Jurkat, Clone E6-1 (cell line): ENCODE data around the gene NCAPD3.
"Not testable (repeated sequence)": the region's sequence is repeated elsewhere in the genome, so short reads cannot be mapped to it uniquely, and the experiment has no call there.

Experiments
- DNase-seq: peaks from one replicate; pipeline ENCODE4 v3.0.0-alpha.2; 2011; ENCODE audit warnings: low read depth, low spot score
- H3K4me3 ChIP-seq: 2 replicates; pipeline ENCODE4 v1.5.1; 2011; ENCODE audit warnings: mild to moderate bottlenecking, low read length, control low read depth, moderate library complexity

Gene NCAPD3

DNA sequence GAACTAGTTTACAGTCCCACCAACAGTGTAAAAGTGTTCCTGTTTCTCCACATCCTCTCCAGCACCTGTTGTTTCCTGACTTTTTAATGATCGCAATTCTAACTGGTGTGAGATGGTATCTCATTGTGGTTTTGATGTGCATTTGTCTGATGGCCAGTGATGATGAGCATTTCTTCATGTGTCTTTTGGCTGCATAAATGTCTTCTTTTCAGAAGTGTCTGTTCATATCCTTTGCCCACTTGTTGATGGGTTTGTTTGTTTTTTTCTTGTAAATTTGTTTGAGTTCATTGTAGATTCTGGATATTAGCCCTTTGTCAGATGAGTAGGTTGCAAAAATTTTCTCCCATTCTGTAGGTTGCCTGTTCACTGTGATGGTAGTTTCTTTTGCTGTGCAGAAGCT, 110.0 kb downstream of the NCAPD3 start:
- DNase-seq, H3K4me3 ChIP-seq: not testable (repeated sequence)

DNA sequence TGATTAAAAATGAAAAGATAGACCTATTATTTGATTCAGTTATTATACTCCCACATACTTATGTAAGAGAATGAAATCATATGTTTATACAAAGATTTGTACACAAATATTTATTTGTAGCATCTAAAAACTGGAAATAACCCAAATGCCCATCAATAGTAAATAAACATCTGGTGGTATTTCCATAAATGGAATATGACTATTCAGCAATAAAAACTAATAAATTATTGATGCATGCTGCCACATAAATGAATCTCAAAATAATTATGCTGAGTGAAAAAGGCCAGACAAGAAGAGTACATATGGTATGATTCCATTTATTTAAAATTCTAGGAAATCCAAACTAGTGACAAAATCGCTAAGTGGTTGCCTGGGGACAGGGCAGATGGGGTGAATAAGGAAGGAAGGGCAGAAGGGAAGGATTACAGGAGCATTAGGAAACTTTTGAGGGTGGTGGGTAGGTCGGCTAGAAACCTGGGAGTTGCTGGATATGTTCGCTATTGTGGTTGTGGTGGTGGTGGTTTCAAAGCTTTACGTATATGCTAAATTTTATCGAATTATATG, 113.4 kb downstream of the NCAPD3 start:
- H3K4me3 ChIP-seq = no peak overlapping the region
- no peak for DNase-seq
